Testis (tissue), 2 donors: ENCODE data around the gene OR5C1.
A peak's percentile ranks its signal among the peaks of the same experiment; 100 is the strongest.

Source experiments
- POLR2A ChIP-seq: fragments of 450-650 bp; IDR thresholded peaks from one replicate; pipeline ENCODE4 v1.6.1; 2017; ENCODE audit warnings: antibody characterized with exemption, mild to moderate bottlenecking, moderate library complexity
- TF ChIP-seq, protein P1 (sequence below), 3 experiments: fragments of 450-650 bp in 2 of 3; fragments of 200-600 bp in 1 of 3; sonication (generic) in 1 of 3; IDR thresholded peaks; one replicate each; pipeline ENCODE4 v1.5.1; 2016 to 2019; ENCODE audit warnings: antibody characterized with exemption in 3 of 3, mild to moderate bottlenecking in 2 of 3, moderate library complexity in 1 of 3

- TF ChIP-seq, protein P1, sequence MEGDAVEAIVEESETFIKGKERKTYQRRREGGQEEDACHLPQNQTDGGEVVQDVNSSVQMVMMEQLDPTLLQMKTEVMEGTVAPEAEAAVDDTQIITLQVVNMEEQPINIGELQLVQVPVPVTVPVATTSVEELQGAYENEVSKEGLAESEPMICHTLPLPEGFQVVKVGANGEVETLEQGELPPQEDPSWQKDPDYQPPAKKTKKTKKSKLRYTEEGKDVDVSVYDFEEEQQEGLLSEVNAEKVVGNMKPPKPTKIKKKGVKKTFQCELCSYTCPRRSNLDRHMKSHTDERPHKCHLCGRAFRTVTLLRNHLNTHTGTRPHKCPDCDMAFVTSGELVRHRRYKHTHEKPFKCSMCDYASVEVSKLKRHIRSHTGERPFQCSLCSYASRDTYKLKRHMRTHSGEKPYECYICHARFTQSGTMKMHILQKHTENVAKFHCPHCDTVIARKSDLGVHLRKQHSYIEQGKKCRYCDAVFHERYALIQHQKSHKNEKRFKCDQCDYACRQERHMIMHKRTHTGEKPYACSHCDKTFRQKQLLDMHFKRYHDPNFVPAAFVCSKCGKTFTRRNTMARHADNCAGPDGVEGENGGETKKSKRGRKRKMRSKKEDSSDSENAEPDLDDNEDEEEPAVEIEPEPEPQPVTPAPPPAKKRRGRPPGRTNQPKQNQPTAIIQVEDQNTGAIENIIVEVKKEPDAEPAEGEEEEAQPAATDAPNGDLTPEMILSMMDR (IDR thresholded peaks at IDR 0.05) = peak; percentile 79 to 80 (median 79)
- no peak for TF ChIP-seq POLR2A
Measured at GRCh38 chr9:122810306-122810946, 21.7 kb downstream of the OR5C1 start.
